HuH-7 (cell line): ENCODE measurements around the gene GALNTL6.

Experiments
- DNase-seq: peaks from one replicate; pipeline ENCODE4 v3.0.0; 2011; ENCODE audit warnings: low spot score

Gene GALNTL6

GRCh38 chr4:171880136-171880535 is 66.9 kb downstream of the GALNTL6 start:
- no peak for DNase-seq

- no peak for DNase-seq
These were observed 76.5 kb downstream of the GALNTL6 start for GRCh38 chr4:171889681-171890080.

- DNase-seq: no peak
These were observed 77.8 kb downstream of the GALNTL6 start for GRCh38 chr4:171891038-171891437.

GRCh38 chr4:171896426-171896825 is 83.2 kb downstream of the GALNTL6 start:
- no peak for DNase-seq

- no peak for DNase-seq
These were observed 106.1 kb downstream of the GALNTL6 start for GRCh38 chr4:171919314-171919713.

- DNase-seq: no peak
These were observed 107.7 kb downstream of the GALNTL6 start for GRCh38 chr4:171920901-171921300.

- DNase-seq: no peak
These were observed 111.7 kb downstream of the GALNTL6 start for GRCh38 chr4:171924746-171925376.

- no peak for DNase-seq
These were observed 115.1 kb downstream of the GALNTL6 start for GRCh38 chr4:171928336-171928735.

- no peak for DNase-seq
These were observed 116.3 kb downstream of the GALNTL6 start for GRCh38 chr4:171929477-171929876.

- no peak for DNase-seq
These were observed 116.7 kb downstream of the GALNTL6 start for GRCh38 chr4:171929907-171930306.

GRCh38 chr4:171932238-171932637 is 119.0 kb downstream of the GALNTL6 start:
- DNase-seq: no peak

- DNase-seq: no peak
These were observed 127.5 kb downstream of the GALNTL6 start for GRCh38 chr4:171940656-171941055.

- no peak for DNase-seq
These were observed 134.2 kb downstream of the GALNTL6 start for GRCh38 chr4:171947400-171947799.

GRCh38 chr4:171948038-171948437 is 134.8 kb downstream of the GALNTL6 start:
- DNase-seq: no peak

- no peak for DNase-seq
These were observed 141.4 kb downstream of the GALNTL6 start for GRCh38 chr4:171954650-171955049.

- DNase-seq: no peak
These were observed 143.5 kb downstream of the GALNTL6 start for GRCh38 chr4:171956678-171957077.

- DNase-seq: no peak
These were observed 148.9 kb downstream of the GALNTL6 start for GRCh38 chr4:171962110-171962509.

- DNase-seq: no peak
These were observed 153.2 kb downstream of the GALNTL6 start for GRCh38 chr4:171966356-171966755.

GRCh38 chr4:171978216-171978615 is 165.0 kb downstream of the GALNTL6 start:
- no peak for DNase-seq

GRCh38 chr4:171979461-171979860 is 166.3 kb downstream of the GALNTL6 start:
- DNase-seq: no peak

GRCh38 chr4:171981185-171981584 is 168.0 kb downstream of the GALNTL6 start:
- DNase-seq: no peak

- DNase-seq: no peak
These were observed 171.0 kb downstream of the GALNTL6 start for GRCh38 chr4:171983935-171984805.

- DNase-seq: no peak
These were observed 171.9 kb downstream of the GALNTL6 start for GRCh38 chr4:171985129-171985528.

GRCh38 chr4:171993247-171993646 is 180.0 kb downstream of the GALNTL6 start:
- DNase-seq: no peak
